ENCODE measurements around the gene ADGRL2. TPM values are rescaled to one million over a fixed set of nuclear protein-coding genes. Genes with fewer than 3 reads are reported as not detected.

ADGRL2 gene
- polyA plus RNA-seq, 1 donor (not counting 4 experiments of a cell fraction or from before 2014, with no cell fraction given) = 6.6 TPM

- H3K36me3 ChIP-seq (ENCODE audit: control insufficient read depth in 2 of 2, extremely low read depth in 1 of 2, insufficient read depth in 2 of 2, low read length in 2 of 2) = no peaks in the 10 kb centered on the region
- H3K4me1 ChIP-seq (ENCODE audit: control insufficient read depth, extremely low read depth, insufficient read depth, low read length) = no peaks in the 10 kb centered on the region
- no peak overlapping the region for H3K9ac ChIP-seq (ENCODE audit: control insufficient read depth, extremely low read depth, insufficient read depth, low read length)
- H3K4me3 ChIP-seq (ENCODE audit: control insufficient read depth in 2 of 3, extremely low read depth in 1 of 3, insufficient read depth in 2 of 3, low read depth in 1 of 3, low read length in 3 of 3) = no peak overlapping the region
- H3K9me1 ChIP-seq (ENCODE audit: control insufficient read depth, extremely low read depth, insufficient read depth, low read length) = no peaks in the 10 kb centered on the region
- H3K79me2 ChIP-seq (ENCODE audit: control insufficient read depth, insufficient read depth, low read length) = no peaks in the 10 kb centered on the region
- no peak overlapping the region for H2AFZ ChIP-seq (ENCODE audit: control insufficient read depth, low read length)
- DNase-seq (ENCODE audit: low read depth, low spot score) = no peak
- no peaks in the 10 kb centered on the region for H4K20me1 ChIP-seq (ENCODE audit: control insufficient read depth, extremely low read depth, insufficient read depth, low read length)
- no peaks in the 10 kb centered on the region for H3K9me3 ChIP-seq (ENCODE audit: control insufficient read depth, low read depth, low read length)
- H3K27ac ChIP-seq (ENCODE audit: control insufficient read depth, insufficient read depth, low read length) = no peak overlapping the region
- no peak overlapping the region for H3K4me2 ChIP-seq (ENCODE audit: control insufficient read depth, extremely low read depth, insufficient read depth, low read depth, low read length)
- no peak for FAIRE-seq
- H3K27me3 ChIP-seq (ENCODE audit: control insufficient read depth, extremely low read depth, insufficient read depth, low read length) = no peaks in the 10 kb centered on the region
- TF ChIP-seq CTCF (optimal IDR thresholded peaks at IDR 0.05 in 1 of 3, IDR thresholded peaks at IDR 0.05 in 1 of 3, conservative IDR thresholded peaks at IDR 0.05 in 1 of 3; ENCODE audit: extremely low read depth in 1 of 3, insufficient read depth in 2 of 3, low read length in 3 of 3) (no peak), EZH2 (IDR thresholded peaks at IDR 0.05; ENCODE audit: low read length) (no peak)
- dilution Hi-C loops (cut with MboI; ENCODE audit: extremely low pct_ligation_motif_present, low sequenced_read_pairs) = no loop called here
Observed at GRCh38 chr1:81792184-81792583, 8.6 kb upstream of the ADGRL2 start.

GRCh38 chr1:81797701-81798100 lies 3.0 kb upstream of the ADGRL2 start:
- Histone ChIP-seq H2AFZ (ENCODE audit: control insufficient read depth, low read length) (no peak overlapping the region), H3K9me1 (ENCODE audit: control insufficient read depth, extremely low read depth, insufficient read depth, low read length) (no peaks in the 10 kb centered on the region), H3K4me2 (ENCODE audit: control insufficient read depth, extremely low read depth, insufficient read depth, low read depth, low read length) (no peak overlapping the region), H4K20me1 (ENCODE audit: control insufficient read depth, extremely low read depth, insufficient read depth, low read length) (no peaks in the 10 kb centered on the region), H3K36me3 (ENCODE audit: control insufficient read depth in 2 of 2, extremely low read depth in 1 of 2, insufficient read depth in 2 of 2, low read length in 2 of 2) (no peaks in the 10 kb centered on the region), H3K79me2 (ENCODE audit: control insufficient read depth, insufficient read depth, low read length) (no peaks in the 10 kb centered on the region), H3K4me1 (ENCODE audit: control insufficient read depth, extremely low read depth, insufficient read depth, low read length) (no peaks in the 10 kb centered on the region), H3K4me3 (ENCODE audit: control insufficient read depth in 2 of 3, extremely low read depth in 1 of 3, insufficient read depth in 2 of 3, low read depth in 1 of 3, low read length in 3 of 3) (no peak overlapping the region), H3K27ac (ENCODE audit: control insufficient read depth, insufficient read depth, low read length) (no peak overlapping the region), H3K9me3 (ENCODE audit: control insufficient read depth, low read depth, low read length) (no peaks in the 10 kb centered on the region), H3K9ac (ENCODE audit: control insufficient read depth, extremely low read depth, insufficient read depth, low read length) (no peak overlapping the region), H3K27me3 (ENCODE audit: control insufficient read depth, extremely low read depth, insufficient read depth, low read length) (peaks cover 32% of the 10 kb centered on the region)
- DNase-seq (ENCODE audit: low read depth, low spot score) (no peak), FAIRE-seq (no peak)
- TF ChIP-seq CTCF (optimal IDR thresholded peaks at IDR 0.05 in 1 of 3, IDR thresholded peaks at IDR 0.05 in 1 of 3, conservative IDR thresholded peaks at IDR 0.05 in 1 of 3; ENCODE audit: extremely low read depth in 1 of 3, insufficient read depth in 2 of 3, low read length in 3 of 3) (no peak), EZH2 (IDR thresholded peaks at IDR 0.05; ENCODE audit: low read length) (no peak)
- dilution Hi-C loops (cut with MboI; ENCODE audit: extremely low pct_ligation_motif_present, low sequenced_read_pairs) = no loop called here

All from keratinocyte (primary cell).